Tibial nerve (tissue), 4 donors: ENCODE data around the gene MBP. TPM values are rescaled to one million over a fixed set of nuclear protein-coding genes. Genes with fewer than 3 reads are reported as not detected.

Experiments
- DNase-seq, 2 donors: peaks; one replicate each; pipeline ENCODE4 v3.0.0-alpha.2; 2019; ENCODE audit warnings: low spot score in 2 of 2
- H3K27ac ChIP-seq, 4 donors: fragments of 200-600 bp; sonication (generic) in 3 of 4; one replicate each; pipeline ENCODE4 v1.5.1; 2017 to 2019; ENCODE audit warnings: mild to moderate bottlenecking in 1 of 4
- H3K27me3 ChIP-seq, 2 donors: fragments of 200-600 bp; sonication (generic) in 1 of 2; one replicate each; pipeline versions ENCODE4 v1.5.1 to v1.6.0; 2017 to 2019
- H3K36me3 ChIP-seq, 3 donors: fragments of 200-600 bp; sonication (generic); one replicate each; pipeline ENCODE4 v1.5.1; 2018 to 2019
- H3K4me1 ChIP-seq, 4 donors: fragments of 200-600 bp; sonication (generic) in 3 of 4; one replicate each; pipeline ENCODE4 v1.5.1; 2017 to 2019
- H3K4me3 ChIP-seq, 4 donors: fragments of 200-600 bp; sonication (generic) in 3 of 4; one replicate each; pipeline ENCODE4 v1.5.1; 2017 to 2019; ENCODE audit warnings: mild to moderate bottlenecking in 1 of 4, moderate library complexity in 1 of 4
- H3K9me3 ChIP-seq, 4 donors: fragments of 200-600 bp; sonication (generic) in 3 of 4; one replicate each; pipeline ENCODE4 v1.5.1; 2017 to 2019
- EP300 ChIP-seq, 2 donors: sonication (generic); formaldehyde crosslinking; IDR thresholded peaks; one replicate each; pipeline ENCODE4 v1.6.1; 2017; ENCODE audit warnings: antibody characterized with exemption in 2 of 2, mild to moderate bottlenecking in 1 of 2
- POLR2A ChIP-seq, 2 donors: fragments of 450-650 bp; IDR thresholded peaks; one replicate each; pipeline ENCODE4 v1.6.1; 2017; ENCODE audit warnings: antibody characterized with exemption in 2 of 2, mild to moderate bottlenecking in 2 of 2, moderate library complexity in 2 of 2
- WGBS, 2 donors: methylation state at CpG; one replicate each; pipeline ENCODE4 v1.1.5; 2018; 5-methylcytosine and 5-hydroxymethylcytosine counted together
- total RNA-seq, 4 donors: library from RNA; depleted of rRNA; stranded (reverse); fragments of >200 nt; gene quantifications; one replicate each; pipeline ENCODE4 v1.1.0, GENCODE V29; 2016
- TF ChIP-seq, protein P1 (sequence below), 5 experiments: fragments of 200-600 bp in 3 of 5; fragments of 450-650 bp in 2 of 5; sonication (generic) in 3 of 5; IDR thresholded peaks; one replicate each; pipeline ENCODE4 v1.5.1; 2016 to 2019; ENCODE audit warnings: antibody characterized with exemption in 5 of 5, mild to moderate bottlenecking in 3 of 5, moderate library complexity in 2 of 5

The MBP gene
- total RNA-seq, 4 donors from 2014 or later = 831 to 1,485 (median 1,405) TPM

DNA sequence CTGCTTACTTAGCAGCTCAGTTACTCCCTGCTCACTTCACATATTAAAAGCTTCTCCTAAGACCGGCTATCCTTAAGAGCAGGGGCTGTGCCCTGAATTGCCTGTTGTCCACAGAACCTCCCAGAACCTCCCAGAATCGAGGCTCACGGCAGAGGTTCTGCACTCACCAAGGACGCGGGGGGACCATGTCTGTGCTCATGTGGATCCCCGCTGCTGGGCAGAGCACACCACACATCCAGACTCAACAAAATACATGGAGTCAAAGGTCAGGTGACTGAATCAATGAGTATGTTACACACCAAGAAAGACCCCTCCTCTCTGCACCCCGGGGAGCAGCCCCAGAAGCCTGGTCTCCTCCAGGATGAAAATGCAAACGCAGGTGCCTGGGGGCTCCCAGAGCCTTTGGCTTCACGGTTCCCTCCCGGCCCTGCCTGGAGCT is 149.0 kb downstream of the MBP start:
- peak overlapping the region in 2 of 4 donors; percentile 44 to 82 for H3K27ac ChIP-seq
- H3K9me3 ChIP-seq = no peaks in the 10 kb centered on the region
- TF ChIP-seq POLR2A (IDR thresholded peaks at IDR 0.05) = no peak
- TF ChIP-seq EP300 (IDR thresholded peaks at IDR 0.05) = no peak
- TF ChIP-seq, protein P1, sequence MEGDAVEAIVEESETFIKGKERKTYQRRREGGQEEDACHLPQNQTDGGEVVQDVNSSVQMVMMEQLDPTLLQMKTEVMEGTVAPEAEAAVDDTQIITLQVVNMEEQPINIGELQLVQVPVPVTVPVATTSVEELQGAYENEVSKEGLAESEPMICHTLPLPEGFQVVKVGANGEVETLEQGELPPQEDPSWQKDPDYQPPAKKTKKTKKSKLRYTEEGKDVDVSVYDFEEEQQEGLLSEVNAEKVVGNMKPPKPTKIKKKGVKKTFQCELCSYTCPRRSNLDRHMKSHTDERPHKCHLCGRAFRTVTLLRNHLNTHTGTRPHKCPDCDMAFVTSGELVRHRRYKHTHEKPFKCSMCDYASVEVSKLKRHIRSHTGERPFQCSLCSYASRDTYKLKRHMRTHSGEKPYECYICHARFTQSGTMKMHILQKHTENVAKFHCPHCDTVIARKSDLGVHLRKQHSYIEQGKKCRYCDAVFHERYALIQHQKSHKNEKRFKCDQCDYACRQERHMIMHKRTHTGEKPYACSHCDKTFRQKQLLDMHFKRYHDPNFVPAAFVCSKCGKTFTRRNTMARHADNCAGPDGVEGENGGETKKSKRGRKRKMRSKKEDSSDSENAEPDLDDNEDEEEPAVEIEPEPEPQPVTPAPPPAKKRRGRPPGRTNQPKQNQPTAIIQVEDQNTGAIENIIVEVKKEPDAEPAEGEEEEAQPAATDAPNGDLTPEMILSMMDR (IDR thresholded peaks at IDR 0.05) = no peak
- no peak for DNase-seq
- peaks cover 0 to 36% (median 7%) of the 10 kb centered on the region in 4 donors for H3K4me1 ChIP-seq
- 55 to 61% methylated on average over 9 of the region's 10 CpGs for WGBS, 2 donors
- no peaks in the 10 kb centered on the region for H3K27me3 ChIP-seq
- no peak overlapping the region for H3K4me3 ChIP-seq
- H3K36me3 ChIP-seq = peaks cover 0 to 47% (median 0%) of the 10 kb centered on the region in 3 donors

DNA sequence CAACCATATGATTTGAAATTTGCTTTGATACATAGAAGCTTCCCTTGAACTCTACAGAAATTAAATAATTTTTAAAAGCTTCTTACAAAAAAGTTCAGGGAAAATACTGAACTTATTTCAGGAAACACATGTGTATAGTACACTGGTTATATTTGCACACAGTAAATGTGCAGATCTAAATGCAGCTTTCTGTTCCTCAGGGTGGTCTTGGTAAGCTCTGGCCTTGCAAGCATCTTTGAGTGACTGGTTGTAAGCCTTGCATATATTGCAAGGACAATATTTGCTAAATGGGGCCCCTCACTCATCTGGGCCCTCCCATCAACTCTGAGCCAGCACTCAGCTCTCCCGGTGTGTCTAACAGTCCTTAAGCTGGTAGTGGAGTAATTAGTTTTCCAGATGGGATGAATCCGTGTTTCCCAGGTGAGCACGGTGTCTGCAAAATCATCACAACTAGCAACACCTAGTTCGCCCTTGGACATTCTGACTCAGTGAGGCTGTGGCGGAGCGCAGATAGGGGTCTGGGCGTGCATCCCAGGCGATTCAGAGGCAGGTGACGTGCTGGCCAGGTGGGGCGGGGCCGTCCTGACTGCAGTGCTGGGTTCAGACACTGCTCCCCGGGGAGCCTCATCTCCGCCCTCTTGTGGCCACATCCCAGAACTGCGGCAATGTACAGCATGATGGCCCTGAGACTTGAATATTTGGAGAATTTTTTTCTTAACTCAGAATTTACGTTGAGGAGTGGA is 149.6 kb downstream of the MBP start:
- H3K27ac ChIP-seq = peak overlapping the region in 2 of 4 donors; percentile 44 to 82
- TF ChIP-seq POLR2A (IDR thresholded peaks at IDR 0.05) (no peak), EP300 (IDR thresholded peaks at IDR 0.05) (no peak)
- TF ChIP-seq, protein P1 (IDR thresholded peaks at IDR 0.05) = peak; percentile 81 to 94 (median 90)
- peaks cover 0 to 50% (median 0%) of the 10 kb centered on the region in 3 donors for H3K36me3 ChIP-seq
- no peaks in the 10 kb centered on the region for H3K9me3 ChIP-seq
- peaks cover 0 to 32% (median 7%) of the 10 kb centered on the region in 4 donors for H3K4me1 ChIP-seq
- H3K4me3 ChIP-seq = no peak overlapping the region
- 17 to 34% methylated on average over 5 to 15 of the region's 15 CpGs for WGBS, 2 donors
- no peaks in the 10 kb centered on the region for H3K27me3 ChIP-seq
- peak; percentile 66 to 86 for DNase-seq

DNA sequence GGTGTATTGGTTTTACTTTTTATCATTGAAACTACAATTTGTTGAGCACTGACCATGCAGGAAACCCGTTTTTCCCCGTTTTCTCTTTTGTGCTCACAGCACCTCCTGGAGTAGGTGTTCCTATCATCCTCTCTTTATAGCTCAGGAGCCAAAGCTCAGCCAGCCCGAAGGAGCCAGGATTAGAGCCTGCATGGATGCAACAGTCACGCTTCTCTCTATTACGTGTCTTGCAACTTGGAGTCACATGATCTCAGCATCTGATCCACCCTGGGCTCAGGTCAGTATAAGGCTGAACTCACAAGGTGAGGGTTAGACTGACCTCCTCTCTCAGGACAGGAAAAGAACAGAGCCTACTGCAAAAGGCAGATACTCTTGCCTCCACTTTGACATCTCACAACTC is 150.5 kb downstream of the MBP start:
- Histone ChIP-seq H3K27ac (no peak overlapping the region), H3K36me3 (peaks cover 0 to 50% (median 0%) of the 10 kb centered on the region in 3 donors), H3K4me1 (peaks cover 0 to 30% (median 4%) of the 10 kb centered on the region in 4 donors), H3K4me3 (no peak overlapping the region), H3K27me3 (no peaks in the 10 kb centered on the region), H3K9me3 (no peaks in the 10 kb centered on the region)
- TF ChIP-seq POLR2A (IDR thresholded peaks at IDR 0.05) (no peak), EP300 (IDR thresholded peaks at IDR 0.05) (no peak)
- TF ChIP-seq, protein P1 (IDR thresholded peaks at IDR 0.05) = no peak
- DNase-seq = no peak
- WGBS, 2 donors = 85 to 91% methylated on average over 5 of the region's 5 CpGs

DNA sequence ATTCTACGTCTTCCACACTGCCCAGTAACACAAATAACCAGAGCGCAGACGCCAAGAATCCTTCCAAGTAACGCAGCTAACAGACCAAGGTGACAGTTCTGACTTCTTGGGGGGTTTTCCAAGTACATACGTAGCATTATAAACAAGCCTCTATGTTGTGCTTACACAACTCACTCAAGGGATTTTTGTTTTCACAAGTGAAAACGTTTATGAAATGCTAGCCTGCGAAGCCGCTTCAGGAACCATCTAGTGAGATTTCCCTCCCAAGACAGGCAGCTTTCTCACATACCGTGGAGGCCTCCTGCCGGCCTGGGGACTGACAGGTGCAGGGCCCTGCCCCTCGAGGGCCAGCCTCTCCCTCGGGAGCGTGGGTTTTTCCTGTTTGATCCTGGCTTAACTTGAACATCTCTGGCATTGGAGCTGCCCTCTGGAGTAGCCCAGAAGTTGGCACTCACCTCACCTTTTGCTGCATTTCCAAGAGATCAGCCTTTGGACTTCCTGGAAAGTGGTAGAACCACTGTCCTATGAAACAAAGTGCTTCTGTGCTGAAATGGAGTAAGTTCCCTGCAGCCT is 151.1 kb downstream of the MBP start:
- Histone ChIP-seq H3K4me3 (no peak overlapping the region), H3K36me3 (peaks cover 0 to 50% (median 0%) of the 10 kb centered on the region in 3 donors), H3K27me3 (no peaks in the 10 kb centered on the region), H3K4me1 (peaks cover 0 to 27% (median 4%) of the 10 kb centered on the region in 4 donors), H3K9me3 (no peaks in the 10 kb centered on the region), H3K27ac (peak overlapping the region in 3 of 4 donors; percentile 0 to 25 (median 19))
- DNase-seq = no peak
- 42 to 60% methylated on average over 9 to 13 of the region's 13 CpGs for WGBS, 2 donors
- TF ChIP-seq EP300 (IDR thresholded peaks at IDR 0.05) = no peak
- TF ChIP-seq POLR2A (IDR thresholded peaks at IDR 0.05) = no peak
- TF ChIP-seq, protein P1 (IDR thresholded peaks at IDR 0.05) = no peak
